ENCODE measurements around the gene PRKCA. TPM values are rescaled to one million over a fixed set of nuclear protein-coding genes. Genes with fewer than 3 reads are reported as not detected.

The PRKCA gene
- total and polyA plus RNA-seq, 2 of the 13 experiments (the other 11 are each of a cell fraction or from before 2014, with no cell fraction given), result 18.5 to 21.5 TPM

DNA sequence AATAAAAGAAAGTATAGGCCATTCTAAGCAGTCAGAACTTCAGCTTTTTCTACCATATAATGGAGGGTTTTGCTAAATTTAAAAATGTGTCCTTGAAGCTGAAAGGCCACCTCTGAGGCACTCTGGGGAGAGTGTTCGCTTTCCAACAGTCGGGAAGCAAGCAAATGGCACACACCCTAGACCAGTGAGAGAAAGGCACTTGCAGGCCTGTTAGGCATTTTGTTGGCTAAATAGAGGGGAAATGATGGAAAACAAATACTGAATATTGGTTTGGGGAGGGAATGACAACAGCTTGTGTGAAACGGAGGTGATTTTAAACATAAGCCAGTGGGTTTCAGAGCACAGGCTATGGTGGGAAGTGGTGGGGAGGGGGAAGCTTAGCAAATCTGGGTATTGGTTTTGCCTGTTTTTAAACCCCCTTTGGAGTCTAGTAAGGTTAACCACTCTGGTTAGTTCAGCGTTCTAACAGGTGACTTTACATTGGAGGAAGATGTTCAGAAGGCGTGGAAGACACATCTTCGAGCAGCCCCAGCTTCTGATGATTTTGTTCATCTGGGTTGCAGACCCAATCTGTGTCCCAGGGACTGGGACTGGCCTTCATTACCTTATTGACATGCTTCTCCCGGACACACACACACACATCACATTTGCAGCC, 90.5 kb downstream of the PRKCA start:
- CTCF ChIA-PET (ENCODE audit: low intra/inter-chr PET ratio, low total read pairs), result no interaction called here

GRCh38 chr17:66395961-66396360, 93.5 kb downstream of the PRKCA start:
- Histone ChIP-seq H3K4me3 (replicated peaks in 1 of 3; ENCODE audit: insufficient read depth in 1 of 3, low read depth in 2 of 3, low read length in 3 of 3) (no peak overlapping the region), H3K27ac (ENCODE audit: extremely low read length, insufficient read depth, low read length) (no peak overlapping the region), H3K4me1 (ENCODE audit: insufficient read depth, low read length) (peaks cover 34% of the 10 kb centered on the region), H3K36me3 (replicated peaks in 1 of 2; ENCODE audit: control insufficient read depth in 1 of 2, insufficient read depth in 2 of 2, low read length in 2 of 2) (peaks cover 0 to 5% of the 10 kb centered on the region in 2 experiments; a peak in 3 of 5 replicates), H4K20me1 (ENCODE audit: insufficient read depth, low read length) (no peaks in the 10 kb centered on the region), H3K9ac (ENCODE audit: insufficient read depth, low read depth, low read length) (no peak overlapping the region), H3K79me2 (ENCODE audit: insufficient read depth, low read length) (peaks cover 33% of the 10 kb centered on the region), H3K27me3 (ENCODE audit: control insufficient read depth in 1 of 2, insufficient read depth in 2 of 2, low read length in 2 of 2) (no peaks in the 10 kb centered on the region), H3K9me3 (ENCODE audit: low read length) (0 out of 2 replicates have a peak, but pooled peaks cover 3% of the 10 kb centered on the region), H2AFZ (ENCODE audit: low read length) (no peak overlapping the region), H3K4me2 (ENCODE audit: low read depth, low read length) (no peak overlapping the region)
- intact Hi-C loops (cut with micrococcal nuclease; ENCODE audit: unreplicated experiment), result no loop called here
- no peak for FAIRE-seq
- no peak for TF ChIP-seq GFI1 (CRISPR knock-in tag; IDR thresholded peaks at IDR 0.05; ENCODE audit: borderline replicate concordance)
- TF ChIP-seq HNRNPK (IDR thresholded peaks at IDR 0.05; ENCODE audit: low read depth, low read length, poor library complexity, severe bottlenecking), result no peak
- ChIA-PET CTCF (ENCODE audit: low intra/inter-chr PET ratio, low total read pairs) (no interaction called here), POLR2A (no interaction called here)
- in situ Hi-C loops (cut with HindIII; ENCODE audit: extremely low pct_ligation_motif_present, low pct_unique_long_range_greater_than_20kb), result no loop called here
- no peak for ATAC-seq
- BruUV-seq (replicated peaks), result no TSS peak
- no peak for DNase-seq (ENCODE audit: low spot score)

More for the DNA sequence above, 90.5 kb downstream of the PRKCA start:
- 96% methylated on average over 7 of the region's 7 CpGs for whole genome bisulfite sequencing (ENCODE audit: low lambda C conversion rate)
- H4K20me1 ChIP-seq (ENCODE audit: insufficient read depth, low read length), result no peaks in the 10 kb centered on the region
- peaks cover 20% of the 10 kb centered on the region for H3K79me2 ChIP-seq (ENCODE audit: insufficient read depth, low read length)
- H3K4me2 ChIP-seq (ENCODE audit: low read depth, low read length), result no peak overlapping the region
- H2AFZ ChIP-seq (ENCODE audit: low read length), result no peak overlapping the region
- H3K27me3 ChIP-seq (ENCODE audit: control insufficient read depth in 1 of 2, insufficient read depth in 2 of 2, low read length in 2 of 2), result no peaks in the 10 kb centered on the region
- intact Hi-C loops (cut with micrococcal nuclease; ENCODE audit: unreplicated experiment) (no loop called here), in situ Hi-C loops (cut with HindIII; ENCODE audit: extremely low pct_ligation_motif_present, low pct_unique_long_range_greater_than_20kb) (no loop called here)
- no peak overlapping the region for H3K27ac ChIP-seq (ENCODE audit: extremely low read length, insufficient read depth, low read length)
- no TSS peak for BruUV-seq (replicated peaks)
- ATAC-seq (no peak), DNase-seq (ENCODE audit: low spot score) (no peak), FAIRE-seq (no peak)
- H3K4me1 ChIP-seq (ENCODE audit: insufficient read depth, low read length), result peaks cover 18% of the 10 kb centered on the region
- TF ChIP-seq SP5 (CRISPR knock-in tag; IDR thresholded peaks at IDR 0.05; ENCODE audit: borderline replicate concordance, low read depth) (no peak), PHB2 (IDR thresholded peaks at IDR 0.05; ENCODE audit: partially characterized antibody) (no peak)
- TF ChIP-seq, protein P1, sequence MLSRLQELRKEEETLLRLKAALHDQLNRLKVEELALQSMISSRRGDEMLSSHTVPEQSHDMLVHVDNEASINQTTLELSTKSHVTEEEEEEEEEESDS (CRISPR knock-in tag; IDR thresholded peaks at IDR 0.05; ENCODE audit: borderline replicate concordance), result no peak
- no peaks in the 10 kb centered on the region for H3K9me3 ChIP-seq (ENCODE audit: low read length)
- POLR2A ChIA-PET, result interaction anchor here (0.8 kb wide), 1 partner anchor 22 kb away, joined by 4 read pairs; no protein-coding TSS in a partner anchor
- peaks cover 0 to 22% of the 10 kb centered on the region in 2 experiments; a peak in 4 of 5 replicates for H3K36me3 ChIP-seq (replicated peaks in 1 of 2; ENCODE audit: control insufficient read depth in 1 of 2, insufficient read depth in 2 of 2, low read length in 2 of 2)
- no peak overlapping the region for H3K4me3 ChIP-seq (replicated peaks in 1 of 3; ENCODE audit: insufficient read depth in 1 of 3, low read depth in 2 of 3, low read length in 3 of 3)
- H3K9ac ChIP-seq (ENCODE audit: insufficient read depth, low read depth, low read length), result no peak overlapping the region

Measured in HepG2 (cell line).